GM12874 (cell line): ENCODE measurements around the gene SNTG2.

Experiments used
- TF ChIP-seq, protein P1 (sequence below): IDR thresholded peaks from 2 replicates; pipeline ENCODE4 v1.5.1; 2011; ENCODE audit warnings: low read depth, mild to moderate bottlenecking, control low read depth, low read length, moderate library complexity; ENCODE audit not compliant: insufficient read depth

The SNTG2 gene

GRCh38 chr2:1278861-1279260 lies 328.2 kb downstream of the SNTG2 start:
- TF ChIP-seq, protein P1, sequence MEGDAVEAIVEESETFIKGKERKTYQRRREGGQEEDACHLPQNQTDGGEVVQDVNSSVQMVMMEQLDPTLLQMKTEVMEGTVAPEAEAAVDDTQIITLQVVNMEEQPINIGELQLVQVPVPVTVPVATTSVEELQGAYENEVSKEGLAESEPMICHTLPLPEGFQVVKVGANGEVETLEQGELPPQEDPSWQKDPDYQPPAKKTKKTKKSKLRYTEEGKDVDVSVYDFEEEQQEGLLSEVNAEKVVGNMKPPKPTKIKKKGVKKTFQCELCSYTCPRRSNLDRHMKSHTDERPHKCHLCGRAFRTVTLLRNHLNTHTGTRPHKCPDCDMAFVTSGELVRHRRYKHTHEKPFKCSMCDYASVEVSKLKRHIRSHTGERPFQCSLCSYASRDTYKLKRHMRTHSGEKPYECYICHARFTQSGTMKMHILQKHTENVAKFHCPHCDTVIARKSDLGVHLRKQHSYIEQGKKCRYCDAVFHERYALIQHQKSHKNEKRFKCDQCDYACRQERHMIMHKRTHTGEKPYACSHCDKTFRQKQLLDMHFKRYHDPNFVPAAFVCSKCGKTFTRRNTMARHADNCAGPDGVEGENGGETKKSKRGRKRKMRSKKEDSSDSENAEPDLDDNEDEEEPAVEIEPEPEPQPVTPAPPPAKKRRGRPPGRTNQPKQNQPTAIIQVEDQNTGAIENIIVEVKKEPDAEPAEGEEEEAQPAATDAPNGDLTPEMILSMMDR: no peak

DNA sequence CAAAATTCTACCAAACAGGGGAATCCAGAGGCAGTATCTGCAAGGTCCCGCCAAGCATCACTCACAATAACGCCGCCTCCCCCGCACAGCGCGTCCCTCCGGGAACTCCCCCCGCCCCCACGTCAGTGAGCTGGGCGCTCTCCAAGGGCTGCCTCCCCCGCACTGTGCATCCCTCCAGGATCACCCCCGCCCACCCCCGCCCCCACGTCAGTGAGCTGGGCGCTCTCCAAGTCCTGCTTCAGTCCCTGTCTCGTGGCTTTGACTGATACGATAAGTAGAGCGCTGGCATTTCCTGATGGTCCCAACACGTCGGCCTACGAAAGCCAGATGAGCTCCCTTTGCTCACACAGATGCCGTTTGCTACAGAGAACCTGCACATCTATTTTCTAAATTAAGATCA lies 331.9 kb downstream of the SNTG2 start:
- TF ChIP-seq, protein P1: no peak

DNA sequence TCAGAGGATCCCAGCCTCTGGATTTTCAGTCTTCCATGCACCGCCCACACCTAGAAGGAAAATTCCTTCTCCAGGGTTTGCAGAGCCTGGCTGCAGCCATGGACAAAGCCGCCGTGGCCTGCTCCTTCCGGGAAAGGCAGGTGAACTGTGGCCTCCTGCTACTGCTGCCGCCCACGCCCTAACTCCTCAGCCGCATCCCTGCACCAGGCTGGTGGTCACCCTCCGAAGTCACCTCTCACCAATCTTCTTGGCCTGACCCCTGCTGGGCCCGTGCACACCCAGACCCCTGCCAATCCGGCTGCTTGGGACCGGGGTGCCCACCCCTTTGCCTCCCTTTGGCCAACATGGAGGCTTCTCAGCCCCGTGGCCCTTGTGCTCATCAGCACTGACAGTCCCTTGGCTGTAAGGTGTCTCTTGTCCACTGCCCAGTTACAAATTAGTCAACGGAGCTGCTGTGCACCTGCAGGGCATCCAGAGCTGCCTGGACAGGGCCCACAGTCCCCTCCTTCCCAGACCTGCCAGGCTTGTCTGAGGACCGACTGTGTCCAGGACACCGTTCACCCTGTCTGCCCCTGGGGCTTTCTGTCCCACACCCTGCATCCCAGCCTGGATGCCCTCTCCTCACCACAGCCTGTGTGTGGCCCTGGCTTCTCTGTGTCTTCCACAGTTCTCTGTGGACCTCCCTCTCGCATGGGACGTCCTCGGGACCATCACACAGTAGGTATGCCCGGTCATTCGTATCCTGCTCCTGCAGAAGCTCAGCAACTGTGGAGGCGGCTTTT lies 332.6 kb downstream of the SNTG2 start:
- TF ChIP-seq, protein P1: no peak

DNA sequence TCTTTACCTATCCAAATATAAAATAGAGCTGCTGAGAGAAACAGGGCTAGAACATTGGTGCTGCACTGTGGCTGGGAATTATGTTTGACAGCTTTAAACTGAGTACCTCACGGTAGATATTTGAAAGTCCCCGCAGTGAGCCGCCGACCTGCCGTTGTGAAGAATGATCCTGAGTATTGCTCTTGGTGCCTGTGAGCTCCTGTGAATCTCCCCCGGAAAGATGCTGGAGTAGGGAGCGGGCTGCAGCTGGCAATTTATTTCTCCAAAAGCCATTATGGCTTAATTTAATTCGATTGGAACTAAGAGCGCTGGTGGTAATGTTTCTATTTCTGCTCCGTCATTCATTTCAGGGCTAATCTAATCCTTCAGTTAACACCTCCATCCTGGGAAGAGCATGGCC lies 333.2 kb downstream of the SNTG2 start:
- TF ChIP-seq, protein P1: no peak

DNA sequence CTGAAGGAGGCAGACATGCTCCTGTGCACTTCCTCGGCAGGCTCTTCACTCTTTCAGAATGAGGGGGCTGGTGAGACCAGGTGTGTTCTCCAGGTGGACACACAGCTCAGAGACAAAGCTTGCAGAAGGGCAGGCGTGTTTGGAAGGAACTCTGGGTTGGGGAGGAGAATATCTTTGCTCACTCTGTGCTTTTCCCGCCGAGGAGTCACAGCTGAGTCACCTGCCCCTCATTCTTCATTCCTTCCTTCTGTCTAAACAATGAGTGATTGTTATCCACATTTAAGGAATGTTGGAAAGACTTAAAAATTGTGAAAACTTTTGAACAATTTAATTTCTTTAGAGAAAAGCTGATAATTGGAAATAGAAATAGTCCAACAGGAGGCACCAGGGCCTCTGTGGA lies 336.3 kb downstream of the SNTG2 start:
- TF ChIP-seq, protein P1: no peak

DNA sequence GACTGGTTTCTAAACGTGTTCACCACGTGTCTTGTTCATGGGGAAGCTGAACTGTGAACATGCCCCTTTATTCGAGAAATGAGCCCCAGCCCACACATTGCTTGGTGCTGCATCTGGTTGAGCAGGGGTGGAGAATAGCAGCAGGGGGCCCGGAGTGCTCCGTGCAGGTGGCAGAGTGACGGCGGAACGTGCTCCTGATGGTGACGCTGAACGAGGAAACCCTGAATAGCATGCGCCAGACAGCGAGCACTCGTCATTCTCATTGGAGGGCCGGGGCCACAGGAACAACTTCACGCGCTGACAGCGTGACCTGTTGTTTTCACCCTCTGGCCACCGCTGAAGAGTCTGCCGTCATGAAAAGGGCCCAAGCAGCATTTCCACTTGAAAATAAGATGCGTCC lies 336.8 kb downstream of the SNTG2 start:
- TF ChIP-seq, protein P1: no peak

GRCh38 chr2:1294900-1295299 lies 344.3 kb downstream of the SNTG2 start:
- TF ChIP-seq, protein P1: no peak
